IMR-90 (cell line): ENCODE measurements around the gene TOGARAM2. TPM values are rescaled to one million over a fixed set of nuclear protein-coding genes. Genes with fewer than 3 reads are reported as not detected.

Source experiments
- ATAC-seq: fragments of 200-7000 bp; cut with Tn5 transposase; 2 replicates; pipeline ENCODE4 v1.9.1; 2020; ENCODE audit warnings: low read depth, mild to moderate bottlenecking, moderate library complexity
- BruUV-seq: library from RNA; stranded (reverse); fragments of 400-500 nt; replicated peaks from 2 replicates; lab custom pipeline; 2021; lab: Mats Ljungman, UMichigan
- CTCF ChIA-PET: fragments of 300-600 bp; formaldehyde crosslinking; extraction: SDS; loops from one replicate; lab custom pipeline; 2021; ENCODE audit warnings: antibody characterized with exemption; lab: Yijun Ruan, JAX
- POLR2A ChIA-PET: fragments of 300-600 bp; sonication (Branson Sonifier 250); formaldehyde crosslinking; loops from one replicate; lab custom pipeline; 2022; ENCODE audit warnings: antibody characterized with exemption; ENCODE audit not compliant: unreplicated experiment; lab: Charles Lee
- DNase-seq: peaks from one replicate; pipeline ENCODE4 v3.0.0; 2013
- H2AFZ ChIP-seq: replicated peaks from 2 replicates; pipeline ENCODE3; 2013; ENCODE audit warnings: low read length, mild to moderate bottlenecking; ENCODE audit not compliant: poor library complexity
- H2AK5ac ChIP-seq: 2 replicates; pipeline ENCODE4 v1.6.1; 2013; ENCODE audit warnings: low read depth, low read length, inconsistent platforms
- H2AK9ac ChIP-seq: replicated peaks from 2 replicates; pipeline ENCODE3; 2013; ENCODE audit warnings: mild to moderate bottlenecking, low read depth, low read length, moderate library complexity; ENCODE audit not compliant: poor library complexity
- H2BK120ac ChIP-seq: 2 replicates; pipeline ENCODE4 v1.6.1; 2013; ENCODE audit warnings: low read depth, low read length, inconsistent platforms
- H2BK15ac ChIP-seq: 3 replicates; pipeline ENCODE4 v1.6.1; 2013; ENCODE audit warnings: low read depth, low read length, inconsistent platforms
- H2BK20ac ChIP-seq: 2 replicates; pipeline ENCODE4 v1.6.1; 2013; ENCODE audit warnings: low read depth, mild to moderate bottlenecking, inconsistent platforms, low read length, moderate library complexity
- H2BK5ac ChIP-seq: 2 replicates; pipeline ENCODE4 v1.6.1; 2013; ENCODE audit warnings: mild to moderate bottlenecking, low read depth, low read length, inconsistent platforms; ENCODE audit not compliant: poor library complexity, severe bottlenecking
- H3K14ac ChIP-seq: replicated peaks from 2 replicates; pipeline ENCODE4 v1.6.1; 2013; ENCODE audit warnings: low read depth, low read length, inconsistent platforms
- H3K18ac ChIP-seq: 2 replicates; pipeline ENCODE4 v1.6.1; 2013; ENCODE audit warnings: low read depth, low read length, control low read depth
- H3K23ac ChIP-seq: 2 replicates; pipeline ENCODE4 v1.6.1; 2013; ENCODE audit warnings: low read depth, low read length, inconsistent platforms
- H3K27ac ChIP-seq: 2 replicates; pipeline ENCODE4 v1.5.1; 2013; ENCODE audit warnings: mild to moderate bottlenecking, control low read depth, low read length; ENCODE audit not compliant: insufficient read depth
- H3K27me3 ChIP-seq: 2 replicates; pipeline ENCODE4 v1.6.1; 2013; ENCODE audit warnings: low read length; ENCODE audit not compliant: control insufficient read depth, insufficient read depth
- H3K36me3 ChIP-seq: 2 replicates; pipeline ENCODE4 v1.6.1; 2013; ENCODE audit warnings: low read length, mixed read lengths; ENCODE audit not compliant: control insufficient read depth, insufficient read depth
- H3K4ac ChIP-seq: 2 replicates; pipeline ENCODE4 v1.6.1; 2013; ENCODE audit warnings: low read depth, low read length, inconsistent platforms
- H3K4me1 ChIP-seq: 2 replicates; pipeline ENCODE4 v1.6.1; 2013; ENCODE audit warnings: low read length, mixed read lengths; ENCODE audit not compliant: control insufficient read depth, insufficient read depth
- H3K4me2 ChIP-seq: 2 replicates; pipeline ENCODE4 v1.6.1; 2013; ENCODE audit warnings: low read depth, mild to moderate bottlenecking, control low read depth, low read length, moderate library complexity
- H3K4me3 ChIP-seq: 2 replicates; pipeline ENCODE4 v1.5.1; 2013; ENCODE audit warnings: low read depth, mild to moderate bottlenecking, control low read depth, low read length, moderate library complexity; ENCODE audit not compliant: insufficient read depth
- H3K56ac ChIP-seq: 2 replicates; pipeline ENCODE4 v1.6.1; 2013; ENCODE audit warnings: low read length, inconsistent platforms; ENCODE audit not compliant: insufficient read depth; ENCODE audit errors: extremely low read depth
- H3K79me1 ChIP-seq, 2 experiments: 2 replicates each; pipeline ENCODE4 v1.6.1; 2013; ENCODE audit warnings: low read length in 2 of 2, inconsistent platforms in 1 of 2, low read depth in 1 of 2
- H3K9ac ChIP-seq: 2 replicates; pipeline ENCODE4 v1.6.1; 2013; ENCODE audit warnings: low read depth, low read length, control low read depth
- H3K9me1 ChIP-seq: 2 replicates; pipeline ENCODE4 v1.6.1; 2013; ENCODE audit warnings: low read length, inconsistent platforms; ENCODE audit not compliant: insufficient read depth
- H3K9me3 ChIP-seq: 2 replicates; pipeline ENCODE4 v1.6.1; 2013; ENCODE audit warnings: low read length; ENCODE audit not compliant: control insufficient read depth, insufficient read depth
- H4K20me1 ChIP-seq: 2 replicates; pipeline ENCODE4 v1.6.1; 2013; ENCODE audit warnings: low read length, inconsistent platforms; ENCODE audit not compliant: insufficient read depth
- H4K5ac ChIP-seq: 2 replicates; pipeline ENCODE4 v1.6.1; 2013; ENCODE audit warnings: mild to moderate bottlenecking, low read depth, low read length, control low read depth
- H4K8ac ChIP-seq, 2 experiments: 2 replicates each; pipeline ENCODE4 v1.6.1; 2013; ENCODE audit warnings: low read depth in 2 of 2, low read length in 2 of 2, control low read depth in 1 of 2, inconsistent platforms in 1 of 2
- H4K91ac ChIP-seq: 2 replicates; pipeline ENCODE4 v1.6.1; 2013; ENCODE audit warnings: low read depth, low read length, inconsistent platforms; ENCODE audit not compliant: insufficient read depth
- RAD21 ChIP-seq: IDR thresholded peaks from 2 replicates; pipeline ENCODE4 v1.6.1; 2012; ENCODE audit warnings: low read length, improper control_type of control experiment
- SMC3 ChIP-seq: fragments of 150-350 bp; IDR thresholded peaks from 2 replicates; pipeline ENCODE4 v1.6.1; 2016; ENCODE audit warnings: low read depth, mild to moderate bottlenecking, antibody characterized with exemption, low read length, moderate library complexity
- whole genome bisulfite sequencing, 2 experiments: methylation state at CpG; one replicate each; pipeline versions ENCODE4 v1.1.5 to v1.1.7; 2013; ENCODE audit warnings: missing lambda C conversion rate in 2 of 2; ENCODE audit not compliant: insufficient read length in 1 of 2; ENCODE audit errors: extremely low coverage in 2 of 2; 5-methylcytosine and 5-hydroxymethylcytosine counted together
- dilution Hi-C: fragments of 300-500 bp; cut with HindIII; formaldehyde crosslinking; loops from one replicate; pipeline ENCODE4 v1.14.3; 2018; ENCODE audit warnings: low sequenced_read_pairs; ENCODE audit not compliant: unreplicated experiment
- in situ Hi-C: fragments of 300-500 bp; cut with MboI; formaldehyde crosslinking; loops from 3 replicates; pipeline ENCODE4 v1.14.3; 2019; ENCODE audit warnings: low sequenced_read_pairs, inconsistent platforms, mixed read lengths
- intact Hi-C: fragments of 100-400 bp; cut with micrococcal nuclease; formaldehyde crosslinking; loops from 2 replicates; pipeline ENCODE4 v1.10.0; 2022
- polyA plus RNA-seq, 3 experiments: library from polyadenylated mRNA; depleted of rRNA; stranded (reverse); fragments of >200 nt; gene quantifications; 2 replicates each; pipeline ENCODE4 v1.2.3, GENCODE V29; 2012; ENCODE audit warnings: low replicate concordance in 1 of 3
- total RNA-seq: library from RNA; depleted of rRNA; stranded (reverse); fragments of >200 nt; gene quantifications from 2 replicates; pipeline ENCODE4 v1.2.3, GENCODE V29; 2012

The TOGARAM2 gene
- total and polyA plus RNA-seq, 2 of the 4 experiments (the other 2 are of a cell fraction) = under 0.01 to 0.38 TPM

DNA sequence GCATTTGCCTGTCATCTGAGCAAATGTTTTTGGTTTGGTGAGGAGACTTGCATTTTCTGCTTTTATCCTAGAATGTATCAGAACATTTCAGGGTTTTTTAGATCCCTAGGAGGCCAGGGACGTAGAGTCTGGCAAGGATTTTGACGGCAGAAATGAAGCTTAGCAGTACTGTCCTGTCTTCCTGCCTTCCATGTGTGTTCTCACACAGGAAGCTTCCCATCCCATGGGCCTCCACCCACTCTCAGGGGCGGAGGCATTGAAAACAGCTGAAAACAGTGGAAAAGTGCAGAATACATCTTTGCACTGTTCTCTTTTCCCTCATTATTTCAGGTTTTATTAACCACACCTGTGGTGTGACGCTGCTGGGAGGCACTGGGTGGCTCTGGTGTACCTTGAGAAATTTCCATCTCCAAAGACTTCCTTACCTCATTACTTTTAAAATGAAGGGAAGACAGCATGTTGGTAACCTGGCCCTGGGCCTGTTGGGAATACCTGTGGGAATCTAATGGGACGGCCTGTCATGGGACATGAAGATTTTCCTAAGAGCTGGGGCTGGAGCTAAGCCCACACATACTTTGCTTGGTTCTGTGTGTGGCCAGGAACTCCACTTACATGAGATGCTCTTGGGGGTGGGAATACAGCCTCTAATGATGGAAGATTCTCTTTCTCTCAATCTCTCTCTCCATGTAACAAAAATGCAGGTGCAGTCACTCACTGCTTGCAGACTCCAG, 72.7 kb downstream of the TOGARAM2 start:
- Histone ChIP-seq H4K20me1 (no peaks in the 10 kb centered on the region), H4K5ac (no peak overlapping the region), H3K9ac (no peak overlapping the region), H4K8ac (no peak overlapping the region), H3K27me3 (peaks cover 10% of the 10 kb centered on the region; the same call in 1 of the 2 replicates), H3K4ac (no peak overlapping the region), H3K36me3 (no peaks in the 10 kb centered on the region), H3K56ac (no peak overlapping the region), H2BK120ac (no peak overlapping the region), H2BK15ac (no peak overlapping the region), H3K4me1 (no peaks in the 10 kb centered on the region), H2AFZ (no peak overlapping the region), H2AK5ac (no peak overlapping the region), H2BK20ac (no peak overlapping the region), H3K14ac (no peak overlapping the region), H3K18ac (no peak overlapping the region), H2BK5ac (no peak overlapping the region), H3K9me3 (no peaks in the 10 kb centered on the region), H3K27ac (no peak overlapping the region), H2AK9ac (no peak overlapping the region), H3K4me3 (no peak overlapping the region), H3K79me1 (no peaks in the 10 kb centered on the region), H3K9me1 (no peaks in the 10 kb centered on the region), H3K4me2 (no peak overlapping the region), H3K23ac (no peak overlapping the region), H4K91ac (no peak overlapping the region)
- in situ Hi-C loops (no loop called here), dilution Hi-C loops (no loop called here), intact Hi-C loops (no loop called here)
- BruUV-seq = no TSS peak
- DNase-seq = no peak
- no peak for ATAC-seq
- WGBS, 2 experiments = no CpG with 5 or more reads among the region's 5 CpGs
- CTCF ChIA-PET = interaction anchor here (0.9 to 1.3 kb wide), 2 partner anchors 11 to 14 kb away, joined by 3 to 4 read pairs; no protein-coding TSS in a partner anchor
- POLR2A ChIA-PET = no interaction called here
- TF ChIP-seq RAD21 (peak; percentile 21; the same call in 1 of the 2 replicates), SMC3 (no peak)
